Mesothelial cell of epicardium (in vitro differentiated cells): ENCODE results near the gene KAZN. TPM values are rescaled to one million over a fixed set of nuclear protein-coding genes. Genes with fewer than 3 reads are reported as not detected.

Experiments used
- DNase-seq, 2 experiments: peaks; one replicate each; pipeline ENCODE4 v3.0.0; 2021; ENCODE audit warnings: low spot score in 2 of 2; ENCODE audit not compliant: unreplicated experiment in 2 of 2
- H3K27ac Mint-ChIP-seq: 2 replicates; pipeline ENCODE4 v1.8.0; 2021; ENCODE audit warnings: mixed read lengths
- H3K27me3 Mint-ChIP-seq: 2 replicates; pipeline ENCODE4 v1.8.0; 2021; ENCODE audit warnings: low read depth, mixed read lengths
- H3K36me3 Mint-ChIP-seq: 2 replicates; pipeline ENCODE4 v1.8.0; 2021; ENCODE audit warnings: mixed read lengths
- H3K4me1 Mint-ChIP-seq: 2 replicates; pipeline ENCODE4 v1.8.0; 2021; ENCODE audit warnings: mixed read lengths
- H3K4me3 Mint-ChIP-seq: 2 replicates; pipeline ENCODE4 v1.8.0; 2021; ENCODE audit warnings: mild to moderate bottlenecking, moderate library complexity, mixed read lengths
- H3K9me3 Mint-ChIP-seq: 2 replicates; pipeline ENCODE4 v1.8.0; 2021; ENCODE audit warnings: mixed read lengths
- CTCF ChIP-seq: fragments of 200-600 bp; sonication (generic); IDR thresholded peaks from one replicate; pipeline ENCODE4 v1.5.0; 2021; ENCODE audit warnings: antibody characterized with exemption; ENCODE audit not compliant: unreplicated experiment
- total RNA-seq: library from RNA; stranded (reverse); gene quantifications from 3 replicates; pipeline ENCODE4 v1.2.1, GENCODE V29; 2021

KAZN gene
- total RNA-seq, 1 donor from 2014 or later, result 38.4 TPM

- no peak overlapping the region for H3K27ac Mint-ChIP-seq
- no peaks in the 10 kb centered on the region for H3K27me3 Mint-ChIP-seq
- TF ChIP-seq CTCF, result no peak
- no peaks in the 10 kb centered on the region for H3K9me3 Mint-ChIP-seq
- peaks cover 10% of the 10 kb centered on the region for H3K4me1 Mint-ChIP-seq
- no peaks in the 10 kb centered on the region for H3K36me3 Mint-ChIP-seq
- no peak for DNase-seq
- no peak overlapping the region for H3K4me3 Mint-ChIP-seq
Observed at GRCh38 chr1:14994148-14994547, 395.7 kb downstream of the KAZN start.

GRCh38 chr1:14994841-14995437 is 396.5 kb downstream of the KAZN start:
- no peak for DNase-seq
- H3K4me3 Mint-ChIP-seq, result no peak overlapping the region
- no peak overlapping the region for H3K27ac Mint-ChIP-seq
- no peaks in the 10 kb centered on the region for H3K27me3 Mint-ChIP-seq
- no peak for TF ChIP-seq CTCF
- no peaks in the 10 kb centered on the region for H3K36me3 Mint-ChIP-seq
- no peaks in the 10 kb centered on the region for H3K9me3 Mint-ChIP-seq
- H3K4me1 Mint-ChIP-seq, result peaks cover 10% of the 10 kb centered on the region

GRCh38 chr1:14996133-14997050 is 397.9 kb downstream of the KAZN start:
- Mint-ChIP-seq H3K4me3 (no peak overlapping the region), H3K9me3 (no peaks in the 10 kb centered on the region), H3K36me3 (no peaks in the 10 kb centered on the region), H3K4me1 (peaks cover 10% of the 10 kb centered on the region), H3K27ac (peak overlapping the region; percentile 54), H3K27me3 (no peaks in the 10 kb centered on the region)
- DNase-seq, result no peak
- TF ChIP-seq CTCF, result no peak

GRCh38 chr1:14997646-14998276 is 399.3 kb downstream of the KAZN start:
- Mint-ChIP-seq H3K27ac (no peak overlapping the region), H3K9me3 (no peaks in the 10 kb centered on the region)

GRCh38 chr1:14999441-14999840 is 401.0 kb downstream of the KAZN start:
- Mint-ChIP-seq H3K4me3 (no peak overlapping the region), H3K27me3 (no peaks in the 10 kb centered on the region), H3K9me3 (no peaks in the 10 kb centered on the region), H3K4me1 (peaks cover 10% of the 10 kb centered on the region), H3K36me3 (no peaks in the 10 kb centered on the region), H3K27ac (no peak overlapping the region)
- no peak for DNase-seq
- TF ChIP-seq CTCF, result no peak

More at GRCh38 chr1:14997646-14998276, 399.3 kb downstream of the KAZN start:
- Mint-ChIP-seq H3K4me1 (peaks cover 10% of the 10 kb centered on the region), H3K27me3 (no peaks in the 10 kb centered on the region), H3K36me3 (no peaks in the 10 kb centered on the region), H3K4me3 (no peak overlapping the region)
- DNase-seq, result no peak
- no peak for TF ChIP-seq CTCF
